HUES6 (cell line): Measurements from ENCODE around the gene SERTAD4.
"Not testable (repeated sequence)": the region's sequence is repeated elsewhere in the genome, so short reads cannot be mapped to it uniquely, and the experiment has no call there.

ENCODE experiments used
- H3K27ac ChIP-seq: 2 replicates; pipeline ENCODE4 v1.7.0; 2013; ENCODE audit warnings: low read depth, mild to moderate bottlenecking, low read length, inconsistent platforms
- H3K27me3 ChIP-seq: 2 replicates; pipeline ENCODE4 v1.6.1; 2013; ENCODE audit warnings: low read length; ENCODE audit not compliant: control insufficient read depth, insufficient read depth
- H3K36me3 ChIP-seq: 2 replicates; pipeline ENCODE4 v1.6.1; 2013; ENCODE audit warnings: low read length; ENCODE audit not compliant: control insufficient read depth, insufficient read depth
- H3K4me1 ChIP-seq: 2 replicates; pipeline ENCODE4 v1.6.1; 2013; ENCODE audit warnings: low read length; ENCODE audit not compliant: control insufficient read depth, insufficient read depth
- H3K4me3 ChIP-seq: 2 replicates; pipeline ENCODE4 v1.5.1; 2013; ENCODE audit warnings: low read depth, low read length
- H3K9ac ChIP-seq: one replicate; pipeline ENCODE4 v1.6.1; 2013; ENCODE audit warnings: mild to moderate bottlenecking, low read length
- H3K9me3 ChIP-seq: 2 replicates; pipeline ENCODE4 v1.6.1; 2013; ENCODE audit warnings: low read depth, low read length; ENCODE audit not compliant: control insufficient read depth, insufficient read depth

The SERTAD4 gene

DNA sequence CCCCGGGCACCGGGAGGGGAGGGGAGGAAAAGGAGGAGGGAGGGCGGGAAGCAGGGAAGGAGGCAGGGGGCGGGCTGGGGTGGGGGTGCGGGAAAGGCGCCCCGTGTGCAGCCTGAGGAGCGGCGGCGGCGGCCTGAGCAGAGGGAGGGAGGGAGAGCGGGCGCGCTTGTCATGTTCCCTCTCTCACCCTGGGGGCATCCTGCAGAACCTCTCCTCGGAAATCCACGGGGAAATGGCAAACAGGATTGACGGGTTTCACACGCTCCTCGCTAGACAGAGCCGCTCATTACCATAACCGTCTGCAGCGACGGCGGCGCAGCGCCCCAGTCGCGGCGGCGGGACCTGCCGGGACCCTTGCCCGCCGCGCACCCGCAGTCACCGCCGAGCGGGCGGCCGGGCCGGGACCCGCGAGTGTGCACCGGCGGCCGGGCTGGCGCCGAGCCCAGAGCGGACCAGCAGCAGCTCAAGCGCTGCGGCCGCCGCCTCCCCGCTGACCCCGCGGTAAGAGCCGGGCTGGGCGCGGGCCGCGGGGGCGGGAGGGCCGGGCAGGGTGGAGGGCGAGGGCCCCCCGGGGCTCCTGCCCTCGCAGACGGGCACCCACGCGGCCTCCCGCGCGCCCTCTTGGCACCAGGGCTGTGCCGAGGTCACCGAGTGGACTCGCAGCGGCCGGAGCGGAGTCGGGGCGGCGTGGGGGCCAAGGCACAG lies at the start of gene SERTAD4:
TSS of gene SERTAD4 (plus strand) at position 286 of the 705 bp plus-strand sequence. CDS start 5,165 bp downstream, outside the sequence.
- H3K36me3 ChIP-seq = no peaks in the 10 kb centered on the region
- H3K27ac ChIP-seq = peak within 1 kb of the TSS; percentile 51; the same call in 1 of the 2 replicates
- H3K4me3 ChIP-seq = peak within 1 kb of the TSS; percentile 81
- H3K9me3 ChIP-seq = no peaks in the 10 kb centered on the region
- peaks cover 52% of the 10 kb centered on the region for H3K27me3 ChIP-seq
- H3K4me1 ChIP-seq = peaks cover 27% of the 10 kb centered on the region
- peak within 1 kb of the TSS; percentile 88 for H3K9ac ChIP-seq

DNA sequence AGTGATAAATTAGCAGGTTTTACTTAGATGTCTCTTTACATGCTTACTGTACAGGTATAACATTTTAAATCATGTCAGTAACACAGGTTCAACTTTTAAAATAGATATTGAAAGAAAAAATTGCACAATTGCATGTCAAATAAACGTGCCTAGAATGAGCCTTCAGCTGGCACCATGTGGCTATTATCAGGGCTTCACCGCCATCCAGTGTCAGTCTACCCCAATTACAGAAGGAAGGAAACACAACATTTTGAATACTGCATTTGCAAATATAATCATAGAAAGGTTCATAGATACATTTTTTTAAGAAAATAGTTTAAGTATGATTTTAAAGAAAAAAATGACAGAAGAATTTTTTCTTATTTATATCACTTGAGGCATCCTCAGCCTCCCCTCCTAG lies 47.5 kb upstream of the SERTAD4 start:
- H3K4me1 ChIP-seq = no peaks in the 10 kb centered on the region
- no peaks in the 10 kb centered on the region for H3K27me3 ChIP-seq
- H3K9me3 ChIP-seq = 0 out of 2 replicates have a peak, but pooled peaks cover 2% of the 10 kb centered on the region
- H3K36me3 ChIP-seq = no peaks in the 10 kb centered on the region
- H3K4me3 ChIP-seq = no peak overlapping the region
- no peak overlapping the region for H3K27ac ChIP-seq
- H3K9ac ChIP-seq = no peak overlapping the region

DNA sequence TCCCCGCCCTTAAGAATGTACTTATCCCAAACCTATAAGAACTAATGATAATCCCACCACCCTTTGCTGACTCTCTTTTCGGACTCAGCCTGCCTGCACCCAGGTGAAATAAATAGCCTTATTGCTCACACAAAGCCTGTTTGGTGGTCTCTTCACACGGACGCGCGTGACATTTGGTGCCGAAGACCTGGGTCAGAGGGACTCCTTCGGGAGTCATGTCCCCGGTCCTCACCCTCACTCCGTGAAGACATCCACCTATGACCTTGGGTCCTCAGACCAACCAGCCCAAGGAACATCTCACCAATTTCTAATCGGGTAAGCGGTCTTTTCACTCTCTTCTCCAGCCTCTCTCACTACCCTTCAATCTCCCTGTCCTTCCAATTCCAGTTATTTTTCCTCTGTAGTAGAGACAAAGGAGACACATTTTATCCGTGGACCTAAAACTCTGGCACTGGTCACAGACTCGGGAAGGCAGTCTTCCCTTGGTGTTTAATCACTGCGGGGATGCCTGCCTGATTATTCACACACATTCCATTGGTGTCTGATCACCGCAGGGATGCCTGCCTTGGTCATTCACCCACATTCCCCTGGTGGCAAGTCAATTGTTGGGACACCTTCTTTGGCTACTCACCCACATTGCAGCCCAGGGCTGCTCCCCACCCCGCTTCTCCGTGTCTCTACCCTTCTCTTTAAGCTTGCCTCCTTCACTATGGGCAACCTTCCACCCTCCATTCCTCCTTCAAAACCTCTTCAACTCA lies 44.6 kb upstream of the SERTAD4 start:
- not testable (repeated sequence) for H3K9ac ChIP-seq, H3K27ac ChIP-seq, H3K4me1 ChIP-seq, H3K27me3 ChIP-seq, H3K36me3 ChIP-seq, H3K9me3 ChIP-seq, H3K4me3 ChIP-seq

DNA sequence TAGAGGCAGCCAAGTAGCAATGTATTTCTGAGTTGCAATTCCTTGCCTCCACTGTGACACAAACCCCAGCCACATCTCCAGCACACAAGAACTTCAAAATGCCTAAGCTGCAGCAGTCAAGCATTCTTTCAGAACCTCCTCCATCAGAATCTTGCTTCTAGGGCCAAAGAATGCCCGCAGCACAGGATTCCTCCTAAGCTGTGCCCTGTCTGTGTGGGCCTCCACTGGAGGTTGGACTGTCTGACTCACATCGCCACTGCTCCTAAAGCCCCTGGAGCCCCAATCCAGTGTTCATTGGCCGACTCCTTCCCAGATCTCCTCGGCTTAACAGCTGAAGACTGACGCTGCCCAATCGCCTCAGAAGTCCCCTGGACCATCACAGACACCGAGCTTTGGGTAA lies 43.2 kb upstream of the SERTAD4 start:
- H3K4me3 ChIP-seq = no peak overlapping the region
- no peak overlapping the region for H3K9ac ChIP-seq
- H3K27me3 ChIP-seq = no peaks in the 10 kb centered on the region
- peaks cover 11% of the 10 kb centered on the region; the same call in 1 of the 2 replicates for H3K9me3 ChIP-seq
- no peaks in the 10 kb centered on the region for H3K36me3 ChIP-seq
- H3K27ac ChIP-seq = no peak overlapping the region
- no peaks in the 10 kb centered on the region for H3K4me1 ChIP-seq

DNA sequence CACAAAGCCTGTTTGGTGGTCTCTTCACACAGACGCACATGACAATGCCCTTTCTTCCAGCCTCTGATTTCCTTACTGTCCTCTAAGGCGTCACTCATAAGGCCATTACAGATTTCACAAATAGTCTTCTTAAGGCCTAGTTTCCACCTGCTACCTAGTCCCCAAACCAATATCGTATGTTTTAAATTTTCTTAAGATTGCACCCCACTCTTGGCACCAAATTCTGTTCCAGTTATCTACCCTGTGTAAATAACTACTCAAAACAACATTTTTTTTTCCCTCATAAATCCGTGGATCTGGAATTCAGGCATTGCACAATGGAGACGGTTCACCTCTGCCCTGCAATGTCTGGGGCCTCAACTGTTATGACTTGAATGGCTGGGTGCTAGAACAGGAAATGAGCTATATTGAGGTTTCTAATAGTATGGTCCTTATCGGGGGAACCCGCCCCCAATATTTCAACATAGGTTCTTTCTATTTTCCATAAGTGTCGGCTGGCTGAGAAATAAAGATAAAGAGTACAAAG lies 36.9 kb upstream of the SERTAD4 start:
- Histone ChIP-seq H3K27ac (no peak overlapping the region), H3K9ac (no peak overlapping the region), H3K4me1 (no peaks in the 10 kb centered on the region), H3K27me3 (no peaks in the 10 kb centered on the region), H3K36me3 (no peaks in the 10 kb centered on the region), H3K9me3 (peaks cover 28% of the 10 kb centered on the region), H3K4me3 (no peak overlapping the region)

DNA sequence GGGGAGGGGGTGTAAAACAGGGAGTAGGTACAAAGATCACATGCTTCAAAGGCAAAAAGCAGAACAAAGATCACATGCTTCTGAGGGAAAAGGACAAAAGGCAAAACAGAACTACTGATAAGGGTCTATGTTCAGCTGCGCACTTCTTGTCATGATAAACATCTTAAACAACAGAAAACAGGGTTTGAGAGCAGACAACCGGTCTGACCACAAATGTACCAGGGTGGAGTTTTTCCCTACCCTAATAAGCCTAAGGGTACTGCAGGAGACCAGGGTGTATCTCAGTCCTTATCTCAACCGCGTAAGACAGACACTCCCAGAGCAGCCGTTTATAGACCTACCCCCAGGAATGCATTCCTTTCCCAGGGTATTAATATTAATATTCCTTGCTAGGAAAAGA lies 36.3 kb upstream of the SERTAD4 start:
- not testable (repeated sequence) for H3K27ac ChIP-seq, H3K36me3 ChIP-seq, H3K4me3 ChIP-seq, H3K4me1 ChIP-seq, H3K27me3 ChIP-seq, H3K9ac ChIP-seq
- H3K9me3 ChIP-seq = peaks cover 28% of the 10 kb centered on the region

DNA sequence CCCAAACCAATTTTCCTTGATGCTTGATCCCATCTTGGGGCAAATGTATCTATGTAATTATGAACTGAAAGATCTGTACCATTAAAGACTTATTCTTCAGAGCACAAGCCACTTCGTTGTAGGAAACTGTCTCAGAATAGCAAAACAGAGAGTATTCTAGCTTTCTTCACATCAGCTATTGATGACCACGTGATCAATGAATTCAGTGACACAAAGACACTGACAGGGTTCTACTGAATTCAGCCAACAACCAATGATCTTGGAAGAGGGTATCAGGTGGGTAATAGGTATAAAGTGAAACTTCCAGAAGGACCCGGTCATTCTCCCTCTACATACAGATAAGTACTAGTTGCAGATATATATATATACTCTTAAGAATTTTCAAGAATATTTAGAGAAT lies 33.8 kb upstream of the SERTAD4 start:
- Histone ChIP-seq H3K4me1 (no peaks in the 10 kb centered on the region), H3K27me3 (no peaks in the 10 kb centered on the region), H3K36me3 (no peaks in the 10 kb centered on the region), H3K9ac (no peak overlapping the region), H3K27ac (no peak overlapping the region), H3K9me3 (peaks cover 20% of the 10 kb centered on the region), H3K4me3 (no peak overlapping the region)

DNA sequence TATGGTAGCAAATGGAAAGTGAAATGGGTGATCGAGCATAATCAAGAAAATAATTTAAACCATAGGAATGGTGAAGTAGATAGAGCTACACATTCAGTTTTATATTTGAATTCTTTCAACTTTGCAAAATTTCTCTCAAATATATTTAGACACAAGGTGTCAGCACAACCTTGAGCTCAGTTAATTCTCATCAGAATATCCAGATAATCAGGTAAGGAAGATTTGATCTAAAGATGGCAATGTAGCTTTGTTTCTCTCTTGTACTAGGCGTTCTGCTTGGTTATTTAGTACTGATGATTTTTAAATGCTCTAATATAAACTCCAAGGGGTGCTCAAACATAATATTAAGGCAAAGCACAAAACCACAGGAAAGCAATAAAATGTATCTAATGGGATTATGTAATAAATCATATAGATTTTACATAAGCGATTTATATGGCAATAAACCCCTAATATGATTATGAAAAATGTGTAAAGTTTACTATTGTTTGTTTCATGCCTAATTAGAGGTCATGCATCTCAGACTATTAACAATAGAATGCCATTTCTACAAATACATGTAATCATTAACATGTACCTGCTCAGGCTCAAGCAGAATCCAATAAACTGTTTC lies 32.4 kb upstream of the SERTAD4 start:
- H3K9ac ChIP-seq = no peak overlapping the region
- H3K27me3 ChIP-seq = no peaks in the 10 kb centered on the region
- H3K4me3 ChIP-seq = no peak overlapping the region
- no peaks in the 10 kb centered on the region for H3K36me3 ChIP-seq
- H3K27ac ChIP-seq = no peak overlapping the region
- peaks cover 17% of the 10 kb centered on the region for H3K9me3 ChIP-seq
- H3K4me1 ChIP-seq = no peaks in the 10 kb centered on the region

DNA sequence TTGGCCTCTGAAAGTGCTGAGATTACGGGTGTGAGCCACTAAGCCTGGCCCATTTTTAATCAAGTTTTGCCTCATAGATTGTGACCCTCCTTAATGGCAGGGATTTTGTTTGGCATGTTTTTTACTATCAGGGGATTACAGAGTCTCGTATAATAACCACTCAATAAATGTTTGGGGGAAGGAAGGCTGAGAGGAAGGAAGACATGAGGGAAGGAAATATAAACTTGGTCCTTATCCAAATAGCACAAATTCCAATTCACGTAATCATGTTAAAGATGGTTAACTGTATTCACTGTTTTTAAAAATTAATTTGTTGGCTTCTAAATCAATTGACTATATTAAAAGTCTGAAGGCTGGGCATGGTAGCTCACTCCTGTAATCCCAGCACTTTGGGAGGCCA lies 30.9 kb upstream of the SERTAD4 start:
- H3K36me3 ChIP-seq = no peaks in the 10 kb centered on the region
- no peak overlapping the region for H3K27ac ChIP-seq
- no peak overlapping the region for H3K4me3 ChIP-seq
- no peaks in the 10 kb centered on the region for H3K27me3 ChIP-seq
- H3K9me3 ChIP-seq = peaks cover 8% of the 10 kb centered on the region; the same call in 1 of the 2 replicates
- no peaks in the 10 kb centered on the region for H3K4me1 ChIP-seq
- no peak overlapping the region for H3K9ac ChIP-seq

DNA sequence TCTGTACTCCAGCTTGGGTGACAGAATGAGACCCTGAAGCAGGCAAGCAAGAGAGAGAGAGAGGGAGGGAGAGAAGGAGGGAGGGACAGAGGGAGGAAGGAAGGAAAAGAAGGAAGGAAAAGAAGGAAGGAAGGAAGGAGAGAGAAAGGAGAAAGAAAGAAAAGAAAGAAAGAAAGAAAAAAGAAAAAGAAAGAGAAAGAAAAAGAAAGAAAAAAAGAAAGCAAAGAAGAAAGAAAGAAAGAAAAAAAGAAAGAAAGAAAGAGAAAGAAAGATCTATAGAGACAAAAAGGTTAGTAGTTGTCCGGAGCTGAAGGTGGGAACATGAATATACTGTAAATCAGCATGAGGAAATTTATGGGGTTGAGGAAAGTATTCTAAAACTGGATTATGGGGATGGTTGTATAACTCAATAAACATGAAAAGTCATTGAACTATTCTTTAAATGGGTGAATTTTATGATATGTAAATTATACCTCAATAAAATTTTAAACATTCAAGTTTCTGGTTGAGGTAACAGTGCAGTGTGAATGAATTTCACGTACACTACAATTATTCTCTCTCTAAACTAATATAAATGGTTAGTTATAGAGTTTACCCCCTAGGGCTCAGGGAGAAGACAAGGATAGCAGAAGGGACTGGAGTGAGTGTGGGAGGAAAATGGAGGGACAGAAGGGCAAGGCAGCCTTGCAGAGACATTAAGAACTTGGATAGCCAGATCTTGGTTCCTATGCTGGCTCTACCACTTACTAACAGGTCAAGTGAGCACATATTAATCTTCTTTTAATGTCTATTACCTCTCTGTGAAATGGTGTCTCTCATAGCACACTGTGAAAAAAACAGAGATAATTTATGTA lies 24.8 kb upstream of the SERTAD4 start:
- Histone ChIP-seq H3K27ac (no peak overlapping the region), H3K9me3 (no peaks in the 10 kb centered on the region), H3K4me3 (no peak overlapping the region), H3K4me1 (peaks cover 1% of the 10 kb centered on the region; the same call in 1 of the 2 replicates), H3K9ac (no peak overlapping the region), H3K27me3 (no peaks in the 10 kb centered on the region), H3K36me3 (no peaks in the 10 kb centered on the region)
